A549 (cell line): ENCODE data around the gene BSND.

Experiments
- CEBPB ChIP-seq, 2 experiments: fragments of >200 bp in 1 of 2; sonication (Bioruptor Twin) in 1 of 2; formaldehyde crosslinking in 1 of 2; IDR thresholded peaks; 2 replicates each; pipeline ENCODE4 v1.6.1; 2012 to 2016
- CTCF ChIP-seq: fragments of >200 bp; sonication (Bioruptor Twin); formaldehyde crosslinking; IDR thresholded peaks from 3 replicates; pipeline ENCODE4 v1.5.1; 2016
- E2F6 ChIP-seq: IDR thresholded peaks from 2 replicates; pipeline ENCODE4 v1.6.1; 2012; ENCODE audit warnings: low read depth, borderline replicate concordance
- ESRRA ChIP-seq: fragments of 150-350 bp; IDR thresholded peaks from 2 replicates; pipeline ENCODE4 v1.6.1; 2014; ENCODE audit warnings: mild to moderate bottlenecking, low read length, borderline replicate concordance
- PHF8 ChIP-seq: fragments of 200-600 bp; sonication (generic); IDR thresholded peaks from 2 replicates; pipeline ENCODE4 v1.6.1; 2016; ENCODE audit warnings: low read depth, mild to moderate bottlenecking, antibody characterized with exemption, moderate library complexity, borderline replicate concordance
- RCOR1 ChIP-seq: fragments of 150-350 bp; IDR thresholded peaks from 2 replicates; pipeline ENCODE4 v1.6.1; 2014; ENCODE audit warnings: antibody characterized with exemption, low read length, low read depth
- USF2 ChIP-seq: fragments of 450-650 bp; IDR thresholded peaks from 2 replicates; pipeline ENCODE4 v1.6.1; 2014; ENCODE audit warnings: antibody characterized with exemption
- ZFP36 ChIP-seq: fragments of 450-650 bp; IDR thresholded peaks from 2 replicates; pipeline ENCODE4 v1.6.1; 2014; ENCODE audit warnings: borderline replicate concordance; ENCODE audit not compliant: partially characterized antibody

GRCh38 chr1:54980046-54980527 is 18.6 kb upstream of the BSND start:
- no peak for TF ChIP-seq ZFP36
- TF ChIP-seq CTCF = no peak
- TF ChIP-seq ESRRA = no peak
- TF ChIP-seq PHF8 = no peak
- TF ChIP-seq RCOR1 = no peak
- TF ChIP-seq CEBPB (IDR thresholded peaks at IDR 0.05) = no peak
- no peak for TF ChIP-seq USF2
- TF ChIP-seq E2F6 = no peak
